Effector memory CD8-positive, alpha-beta T cell (primary cell): Measurements from ENCODE around the gene PLK4.
"Not testable (repeated sequence)": the region's sequence is repeated elsewhere in the genome, so short reads cannot be mapped to it uniquely, and the experiment has no call there.

ENCODE experiments used
- ATAC-seq: fragments of 150-1000 bp; cut with Tn5 transposase; replicated peaks from 2 replicates; pipeline ENCODE4 v1.10.0; 2021; ENCODE audit warnings: mild to moderate bottlenecking, moderate library complexity
- DNase-seq, 3 experiments: peaks; one replicate each; pipeline ENCODE4 v3.0.0; 2021
- H3K27ac Mint-ChIP-seq, 2 donors: one replicate each; pipeline ENCODE4 v1.8.0; 2022; ENCODE audit warnings: mild to moderate bottlenecking in 2 of 2, mixed read lengths in 2 of 2, moderate library complexity in 2 of 2
- H3K27me3 Mint-ChIP-seq, 2 donors: one replicate each; pipeline ENCODE4 v1.8.0; 2022; ENCODE audit warnings: mixed read lengths in 2 of 2
- H3K36me3 Mint-ChIP-seq: one replicate; pipeline ENCODE4 v1.8.0; 2022; ENCODE audit warnings: mild to moderate bottlenecking, moderate library complexity, mixed read lengths; ENCODE audit not compliant: insufficient read depth
- H3K4me1 Mint-ChIP-seq, 2 donors: one replicate each; pipeline ENCODE4 v1.8.0; 2022; ENCODE audit warnings: low read depth in 2 of 2, mixed read lengths in 2 of 2
- H3K4me3 Mint-ChIP-seq, 2 donors: one replicate each; pipeline ENCODE4 v1.8.0; 2022; ENCODE audit warnings: mild to moderate bottlenecking in 2 of 2, mixed read lengths in 2 of 2, moderate library complexity in 2 of 2
- H3K9me3 Mint-ChIP-seq, 2 donors: one replicate each; pipeline ENCODE4 v1.8.0; 2022; ENCODE audit warnings: mixed read lengths in 2 of 2

Gene PLK4

DNA sequence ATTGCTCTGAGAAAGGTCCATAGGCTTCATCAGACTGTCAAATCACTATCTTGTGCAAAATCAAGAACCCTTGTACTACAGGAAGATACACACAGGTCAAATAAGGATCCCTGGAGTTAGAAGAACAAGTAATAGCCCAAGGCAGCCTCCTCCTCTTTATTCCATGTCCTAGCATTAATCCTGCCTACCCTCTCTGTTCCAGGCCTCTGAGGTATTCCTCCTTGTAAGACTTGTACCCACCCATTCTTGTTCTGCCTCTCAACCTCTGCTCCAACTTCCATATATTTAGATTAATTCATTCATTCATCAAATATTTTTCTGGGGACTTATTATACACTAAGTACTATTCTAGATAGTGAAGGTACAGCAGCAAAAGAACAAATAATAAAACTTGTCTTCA is 10.4 kb upstream of the PLK4 start:
- Mint-ChIP-seq H3K4me1 (no peaks in the 10 kb centered on the region), H3K9me3 (no peaks in the 10 kb centered on the region)

GRCh38 chr4:127870688-127871087 is 10.0 kb upstream of the PLK4 start:
- Mint-ChIP-seq H3K4me1 (no peaks in the 10 kb centered on the region), H3K27ac (no peak overlapping the region), H3K36me3 (no peaks in the 10 kb centered on the region), H3K4me3 (no peak overlapping the region), H3K27me3 (no peaks in the 10 kb centered on the region), H3K9me3 (no peaks in the 10 kb centered on the region)
- no peak for ATAC-seq
- DNase-seq: no peak

More for the DNA sequence above, 10.4 kb upstream of the PLK4 start:
- no peaks in the 10 kb centered on the region for H3K36me3 Mint-ChIP-seq
- H3K27ac Mint-ChIP-seq: no peak overlapping the region
- ATAC-seq (no peak), DNase-seq (no peak)
- H3K27me3 Mint-ChIP-seq: no peaks in the 10 kb centered on the region
- H3K4me3 Mint-ChIP-seq: no peak overlapping the region

DNA sequence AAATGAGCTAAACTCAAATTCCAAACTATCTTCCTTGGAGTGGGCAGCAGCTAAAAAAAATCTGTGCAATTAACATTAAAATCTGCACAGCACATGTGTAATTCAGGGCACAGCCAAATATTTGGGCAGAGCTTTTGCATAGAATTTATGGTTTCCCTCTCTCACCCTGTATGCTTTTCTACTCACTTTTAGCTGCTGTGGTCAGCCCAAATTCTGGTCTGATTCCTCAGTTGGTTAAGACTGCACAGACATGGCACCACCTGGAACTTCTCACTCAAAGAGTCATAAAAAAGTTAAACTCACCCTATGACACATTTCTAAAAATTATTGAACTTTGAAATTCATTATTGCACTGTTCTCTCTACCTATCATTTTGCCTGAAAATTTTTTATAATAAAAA is 4.9 kb upstream of the PLK4 start:
- Mint-ChIP-seq H3K36me3 (peaks cover 13% of the 10 kb centered on the region), H3K27me3 (no peaks in the 10 kb centered on the region), H3K27ac (no peak overlapping the region), H3K9me3 (no peaks in the 10 kb centered on the region), H3K4me1 (peaks cover 6 to 8% of the 10 kb centered on the region in 2 donors), H3K4me3 (no peak overlapping the region)
- ATAC-seq: no peak
- no peak for DNase-seq

DNA sequence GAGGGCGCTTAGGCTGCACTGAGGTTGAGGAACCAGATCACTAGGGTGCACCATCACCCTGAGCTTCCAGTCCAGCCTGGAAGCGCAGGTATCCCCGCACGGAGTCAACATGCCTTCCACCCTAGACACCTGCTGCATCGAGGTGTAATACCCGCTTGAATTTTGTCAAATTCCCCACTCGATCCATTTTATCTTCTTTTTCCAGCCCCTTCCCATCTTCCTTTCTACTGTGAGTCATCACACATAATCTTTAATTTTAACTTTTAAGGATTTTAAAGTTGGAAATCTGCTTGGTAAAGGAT is 821 bp downstream of the PLK4 start:
- H3K36me3 Mint-ChIP-seq: peaks cover 16% of the 10 kb centered on the region
- peak overlapping the region; percentile 100 for H3K4me3 Mint-ChIP-seq
- H3K27me3 Mint-ChIP-seq: no peaks in the 10 kb centered on the region
- ATAC-seq (peak; percentile 4), DNase-seq (no peak)
- H3K27ac Mint-ChIP-seq: peak overlapping the region; percentile 98
- H3K4me1 Mint-ChIP-seq: peaks cover 11 to 18% of the 10 kb centered on the region in 2 donors
- no peaks in the 10 kb centered on the region for H3K9me3 Mint-ChIP-seq

DNA sequence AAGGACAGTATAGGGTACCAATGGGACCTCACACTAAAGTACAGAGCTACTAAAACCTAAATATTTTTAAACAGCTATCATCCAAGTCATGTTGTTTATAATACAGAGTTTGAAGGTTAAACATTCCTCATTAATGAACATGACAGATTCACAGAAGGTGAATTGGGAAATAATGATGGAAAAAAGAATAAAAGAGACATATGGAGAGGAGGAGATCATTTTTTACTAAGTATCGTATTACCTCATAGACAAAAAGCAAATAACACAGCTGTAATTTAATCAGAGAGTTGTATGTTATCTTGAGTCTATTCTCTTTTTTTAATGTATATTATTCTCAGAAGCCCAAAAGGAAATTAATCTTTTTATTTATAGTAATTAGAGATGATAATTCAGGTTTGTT is 7.9 kb downstream of the PLK4 start:
- H3K4me3 Mint-ChIP-seq: no peak overlapping the region
- no peaks in the 10 kb centered on the region for H3K27me3 Mint-ChIP-seq
- no peaks in the 10 kb centered on the region for H3K9me3 Mint-ChIP-seq
- H3K27ac Mint-ChIP-seq: peak overlapping the region in 1 of 2 donors; percentile 15
- no peaks in the 10 kb centered on the region for H3K4me1 Mint-ChIP-seq
- ATAC-seq (no peak), DNase-seq (no peak)
- no peaks in the 10 kb centered on the region for H3K36me3 Mint-ChIP-seq

DNA sequence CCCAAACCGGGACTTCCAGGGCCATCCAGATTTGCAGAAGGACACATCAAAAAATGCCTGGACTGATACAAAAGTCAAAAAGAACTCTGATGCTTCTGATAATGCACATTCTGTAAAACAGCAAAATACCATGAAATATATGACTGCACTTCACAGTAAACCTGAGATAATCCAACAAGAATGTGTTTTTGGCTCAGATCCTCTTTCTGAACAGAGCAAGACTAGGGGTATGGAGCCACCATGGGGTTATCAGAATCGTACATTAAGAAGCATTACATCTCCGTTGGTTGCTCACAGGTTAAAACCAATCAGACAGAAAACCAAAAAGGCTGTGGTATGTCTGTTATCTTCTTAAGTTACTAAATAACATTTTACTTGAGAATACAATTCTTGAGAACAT is 9.2 kb downstream of the PLK4 start:
- ATAC-seq (no peak), DNase-seq (no peak)
- Mint-ChIP-seq H3K27me3 (no peaks in the 10 kb centered on the region), H3K4me3 (no peak overlapping the region), H3K27ac (no peak overlapping the region), H3K9me3 (no peaks in the 10 kb centered on the region), H3K36me3 (peaks cover 5% of the 10 kb centered on the region), H3K4me1 (no peaks in the 10 kb centered on the region)

GRCh38 chr4:127896069-127896468 is 15.4 kb downstream of the PLK4 start:
- ATAC-seq (no peak), DNase-seq (no peak)
- no peaks in the 10 kb centered on the region for H3K27me3 Mint-ChIP-seq
- H3K27ac Mint-ChIP-seq: no peak overlapping the region
- no peaks in the 10 kb centered on the region for H3K9me3 Mint-ChIP-seq
- no peak overlapping the region for H3K4me3 Mint-ChIP-seq
- H3K4me1 Mint-ChIP-seq: no peaks in the 10 kb centered on the region
- H3K36me3 Mint-ChIP-seq: peaks cover 5% of the 10 kb centered on the region

GRCh38 chr4:127896528-127896927 is 15.8 kb downstream of the PLK4 start:
- DNase-seq: no peak
- ATAC-seq: no peak
- H3K4me3 Mint-ChIP-seq: no peak overlapping the region
- no peaks in the 10 kb centered on the region for H3K4me1 Mint-ChIP-seq
- peaks cover 5% of the 10 kb centered on the region for H3K36me3 Mint-ChIP-seq
- no peaks in the 10 kb centered on the region for H3K27me3 Mint-ChIP-seq
- H3K27ac Mint-ChIP-seq: no peak overlapping the region
- H3K9me3 Mint-ChIP-seq: no peaks in the 10 kb centered on the region

DNA sequence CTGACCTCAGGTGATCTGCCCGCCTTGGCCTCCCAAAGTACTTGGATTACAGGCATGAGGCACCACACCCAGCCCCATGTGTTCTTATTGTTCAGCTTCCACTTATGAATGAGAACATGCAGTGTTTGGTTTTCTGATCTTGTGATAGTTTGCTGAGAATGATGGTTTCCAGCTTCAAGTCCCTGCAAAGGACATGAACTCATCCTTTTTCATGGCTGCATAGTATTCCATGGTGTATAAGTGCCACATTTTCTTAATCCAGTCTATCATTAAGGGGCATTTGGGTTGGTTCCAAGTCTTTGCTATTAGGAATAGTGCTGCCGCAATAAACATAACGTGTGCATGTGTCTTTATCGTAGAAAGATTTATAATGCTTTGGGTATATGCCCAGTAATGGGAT is 19.0 kb downstream of the PLK4 start:
- not testable (repeated sequence) for H3K27ac Mint-ChIP-seq, ATAC-seq, H3K36me3 Mint-ChIP-seq, H3K9me3 Mint-ChIP-seq, H3K4me3 Mint-ChIP-seq, DNase-seq, H3K27me3 Mint-ChIP-seq, H3K4me1 Mint-ChIP-seq

DNA sequence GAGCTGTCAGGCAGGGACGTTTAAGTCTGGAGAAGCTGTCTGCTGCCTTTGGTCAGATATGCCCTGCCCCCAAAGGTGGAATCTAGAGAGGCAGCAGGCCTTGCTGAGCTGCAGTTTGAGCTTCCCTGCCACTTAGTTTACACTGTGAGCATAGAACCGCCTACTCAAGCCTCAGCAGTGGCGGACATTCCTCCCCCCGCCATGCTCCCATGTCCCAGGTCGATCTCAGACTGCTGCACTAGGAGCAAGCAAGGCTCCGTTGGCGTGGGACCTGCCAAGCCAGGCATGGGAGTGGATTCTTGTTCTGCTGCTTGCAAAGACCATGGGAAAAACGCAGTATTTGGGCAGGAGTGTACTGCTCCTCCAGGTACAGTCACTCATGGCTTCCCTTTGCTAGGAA is 24.3 kb downstream of the PLK4 start:
- Mint-ChIP-seq H3K4me1 (no peaks in the 10 kb centered on the region), H3K4me3 (no peak overlapping the region), H3K27me3 (no peaks in the 10 kb centered on the region), H3K36me3 (no peaks in the 10 kb centered on the region), H3K9me3 (no peaks in the 10 kb centered on the region), H3K27ac (no peak overlapping the region)
- no peak for ATAC-seq
- DNase-seq: no peak

GRCh38 chr4:127916512-127916911 is 35.8 kb downstream of the PLK4 start:
- DNase-seq (no peak), ATAC-seq (no peak)
- Mint-ChIP-seq H3K4me1 (peaks cover 0 to 3% of the 10 kb centered on the region in 2 donors), H3K27ac (no peak overlapping the region), H3K27me3 (no peaks in the 10 kb centered on the region), H3K9me3 (no peaks in the 10 kb centered on the region), H3K4me3 (no peak overlapping the region), H3K36me3 (peaks cover 19% of the 10 kb centered on the region)

GRCh38 chr4:127917151-127917550 is 36.5 kb downstream of the PLK4 start:
- Mint-ChIP-seq H3K9me3 (no peaks in the 10 kb centered on the region), H3K36me3 (peaks cover 20% of the 10 kb centered on the region), H3K27me3 (no peaks in the 10 kb centered on the region), H3K4me1 (peaks cover 0 to 3% of the 10 kb centered on the region in 2 donors), H3K27ac (no peak overlapping the region), H3K4me3 (no peak overlapping the region)
- no peak for ATAC-seq
- no peak for DNase-seq

GRCh38 chr4:127920521-127920920 is 39.8 kb downstream of the PLK4 start:
- Mint-ChIP-seq H3K4me3 (no peak overlapping the region), H3K36me3 (peaks cover 26% of the 10 kb centered on the region), H3K4me1 (peaks cover 2 to 3% of the 10 kb centered on the region in 2 donors), H3K27me3 (no peaks in the 10 kb centered on the region), H3K27ac (no peak overlapping the region), H3K9me3 (no peaks in the 10 kb centered on the region)
- ATAC-seq (no peak), DNase-seq (no peak)

DNA sequence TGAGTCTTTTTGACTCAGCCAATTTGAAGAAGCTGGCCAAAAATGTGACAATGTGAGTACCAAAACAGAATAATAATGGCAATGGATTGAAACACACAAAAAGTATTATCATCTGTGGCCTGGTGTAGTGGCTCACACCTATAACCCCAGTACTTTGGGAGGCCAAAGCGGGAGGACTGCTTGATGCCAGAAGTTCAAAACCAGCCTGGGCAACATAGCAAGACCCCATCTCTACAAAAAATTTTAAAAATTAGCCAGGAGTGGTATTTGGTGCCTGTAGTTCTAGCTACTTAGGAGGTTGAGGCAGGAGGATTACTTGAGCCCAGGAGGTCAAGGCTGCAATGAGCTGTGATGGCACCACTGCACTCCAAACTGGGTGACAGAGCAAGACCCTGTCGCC is 41.5 kb downstream of the PLK4 start:
- H3K36me3 Mint-ChIP-seq: peaks cover 26% of the 10 kb centered on the region
- H3K27ac Mint-ChIP-seq: no peak overlapping the region
- H3K9me3 Mint-ChIP-seq: no peaks in the 10 kb centered on the region
- no peaks in the 10 kb centered on the region for H3K27me3 Mint-ChIP-seq
- DNase-seq (no peak), ATAC-seq (no peak)
- no peak overlapping the region for H3K4me3 Mint-ChIP-seq
- peaks cover 2 to 7% of the 10 kb centered on the region in 2 donors for H3K4me1 Mint-ChIP-seq

- ATAC-seq, H3K4me1 Mint-ChIP-seq, H3K4me3 Mint-ChIP-seq, DNase-seq, H3K27me3 Mint-ChIP-seq, H3K9me3 Mint-ChIP-seq, H3K27ac Mint-ChIP-seq: not testable (repeated sequence)
- peaks cover 31% of the 10 kb centered on the region for H3K36me3 Mint-ChIP-seq
Observed at GRCh38 chr4:127925720-127926119, 45.0 kb downstream of the PLK4 start.
